ENCODE results near the gene PLPP1. TPM values are rescaled to one million over a fixed set of nuclear protein-coding genes. Genes with fewer than 3 reads are reported as not detected.

Gene PLPP1
- total and polyA plus RNA-seq, 4 donors: 23.4 to 149 (median 68.7) TPM

GRCh38 chr5:55454282-55454681 lies 80.5 kb downstream of the PLPP1 start:
- no peaks in the 10 kb centered on the region for H3K9me3 ChIP-seq (ENCODE audit: control insufficient read depth in 4 of 4, low read length in 3 of 4)
- WGBS: 78% methylated on average over 2 of the region's 2 CpGs
- no peak overlapping the region for H3K27ac ChIP-seq (ENCODE audit: low read depth in 1 of 2, low read length in 2 of 2)
- H3K9ac ChIP-seq (ENCODE audit: low read depth in 1 of 2, low read length in 2 of 2): no peak overlapping the region
- H3K4me3 ChIP-seq (ENCODE audit: low read depth in 1 of 3, low read length in 3 of 3): no peak overlapping the region
- H3K36me3 ChIP-seq (ENCODE audit: control insufficient read depth in 4 of 4, insufficient read depth in 3 of 4, low read depth in 1 of 4, low read length in 3 of 4): peaks cover 0 to 7% (median 1%) of the 10 kb centered on the region in 4 donors
- no peak for DNase-seq (ENCODE audit: low spot score)
- H3K4me1 ChIP-seq (ENCODE audit: control insufficient read depth in 4 of 4, insufficient read depth in 4 of 4, low read length in 3 of 4): peaks cover 0 to 3% (median 0%) of the 10 kb centered on the region in 4 donors
- H3K27me3 ChIP-seq (ENCODE audit: control insufficient read depth in 4 of 4, insufficient read depth in 4 of 4, low read length in 3 of 4): no peaks in the 10 kb centered on the region
- peak; percentile 45 for TF ChIP-seq NR2F2 (IDR thresholded peaks at IDR 0.05)
- TF ChIP-seq YY1 (IDR thresholded peaks at IDR 0.05): no peak
- TF ChIP-seq CTCF (IDR thresholded peaks at IDR 0.05; ENCODE audit: low read depth, low read length, missing input control): no peak

- Histone ChIP-seq H3K36me3 (ENCODE audit: control insufficient read depth in 4 of 4, insufficient read depth in 3 of 4, low read depth in 1 of 4, low read length in 3 of 4) (peaks cover 0 to 7% (median 1%) of the 10 kb centered on the region in 4 donors), H3K9ac (ENCODE audit: low read depth in 1 of 2, low read length in 2 of 2) (no peak overlapping the region), H3K27ac (ENCODE audit: low read depth in 1 of 2, low read length in 2 of 2) (no peak overlapping the region), H3K27me3 (ENCODE audit: control insufficient read depth in 4 of 4, insufficient read depth in 4 of 4, low read length in 3 of 4) (no peaks in the 10 kb centered on the region), H3K4me1 (ENCODE audit: control insufficient read depth in 4 of 4, insufficient read depth in 4 of 4, low read length in 3 of 4) (peaks cover 0 to 3% (median 0%) of the 10 kb centered on the region in 4 donors), H3K4me3 (ENCODE audit: low read depth in 1 of 3, low read length in 3 of 3) (no peak overlapping the region), H3K9me3 (ENCODE audit: control insufficient read depth in 4 of 4, low read length in 3 of 4) (no peaks in the 10 kb centered on the region)
- TF ChIP-seq HNF4A (conservative IDR thresholded peaks at IDR 0.05) (no peak), REST (IDR thresholded peaks at IDR 0.05) (no peak)
- 59% methylated on average over 1 of the region's 1 CpG for WGBS
- no peak for DNase-seq (ENCODE audit: low spot score)
Observed at GRCh38 chr5:55453211-55453610, 81.6 kb downstream of the PLPP1 start.

- Histone ChIP-seq H3K4me1 (ENCODE audit: control insufficient read depth in 4 of 4, insufficient read depth in 4 of 4, low read length in 3 of 4) (peaks cover 0 to 3% (median 0%) of the 10 kb centered on the region in 4 donors), H3K27ac (ENCODE audit: low read depth in 1 of 2, low read length in 2 of 2) (no peak overlapping the region), H3K9me3 (ENCODE audit: control insufficient read depth in 4 of 4, low read length in 3 of 4) (no peaks in the 10 kb centered on the region), H3K4me3 (ENCODE audit: low read depth in 1 of 3, low read length in 3 of 3) (no peak overlapping the region), H3K36me3 (ENCODE audit: control insufficient read depth in 4 of 4, insufficient read depth in 3 of 4, low read depth in 1 of 4, low read length in 3 of 4) (peaks cover 0 to 7% (median 1%) of the 10 kb centered on the region in 4 donors), H3K27me3 (ENCODE audit: control insufficient read depth in 4 of 4, insufficient read depth in 4 of 4, low read length in 3 of 4) (no peaks in the 10 kb centered on the region), H3K9ac (ENCODE audit: low read depth in 1 of 2, low read length in 2 of 2) (no peak overlapping the region)
- no peak for DNase-seq (ENCODE audit: low spot score)
- WGBS: over 99% methylated on average over 2 of the region's 2 CpGs
- TF ChIP-seq TAF1 (conservative IDR thresholded peaks at IDR 0.05) (no peak), RXRA (IDR thresholded peaks at IDR 0.05) (no peak), NR2F2 (IDR thresholded peaks at IDR 0.05) (no peak), FOXA1 (IDR thresholded peaks at IDR 0.05) (no peak), FOXA2 (IDR thresholded peaks at IDR 0.05) (no peak), YY1 (IDR thresholded peaks at IDR 0.05) (no peak), SP1 (IDR thresholded peaks at IDR 0.05) (no peak), GABPA (IDR thresholded peaks at IDR 0.05 in 1 of 2, conservative IDR thresholded peaks at IDR 0.05 in 1 of 2) (no peak), HNF4G (IDR thresholded peaks at IDR 0.05) (no peak), EGR1 (IDR thresholded peaks at IDR 0.05; ENCODE audit: low read depth in 2 of 2) (no peak), RAD21 (IDR thresholded peaks at IDR 0.05) (no peak), CTCF (IDR thresholded peaks at IDR 0.05; ENCODE audit: low read depth, low read length, missing input control) (no peak), HNF4A (conservative IDR thresholded peaks at IDR 0.05) (no peak), ZBTB33 (IDR thresholded peaks at IDR 0.05) (no peak), JUND (IDR thresholded peaks at IDR 0.05) (no peak)
Observed at GRCh38 chr5:55451976-55452375, 82.8 kb downstream of the PLPP1 start.
